Mesenchymal stem cell (in vitro differentiated cells and primary cell): ENCODE measurements around the gene RAB3C.

ENCODE experiments used
- DNase-seq: peaks from one replicate; pipeline ENCODE4 v3.0.0-alpha.2; 2013
- H2AFZ ChIP-seq: one replicate; pipeline ENCODE4 v1.6.1; 2013; ENCODE audit warnings: low read depth, mild to moderate bottlenecking, control low read depth, inconsistent platforms, low read length, moderate library complexity
- H2AK5ac ChIP-seq: 2 replicates; pipeline ENCODE4 v1.6.1; 2013; ENCODE audit warnings: low read length, moderate library complexity, mild to moderate bottlenecking, inconsistent platforms; ENCODE audit not compliant: severe bottlenecking
- H2BK120ac ChIP-seq: one replicate; pipeline ENCODE4 v1.6.1; 2013; ENCODE audit warnings: low read depth, mild to moderate bottlenecking, inconsistent platforms, low read length, moderate library complexity
- H2BK12ac ChIP-seq, 2 experiments: one replicate each; pipeline ENCODE4 v1.6.1; 2013; ENCODE audit warnings: inconsistent platforms in 2 of 2, low read length in 2 of 2, mild to moderate bottlenecking in 2 of 2, moderate library complexity in 2 of 2, control low read depth in 1 of 2
- H2BK15ac ChIP-seq: one replicate; pipeline ENCODE4 v1.6.1; 2013; ENCODE audit warnings: mild to moderate bottlenecking, low read depth, inconsistent platforms; ENCODE audit not compliant: poor library complexity, severe bottlenecking
- H2BK5ac ChIP-seq: 2 replicates; pipeline ENCODE4 v1.6.1; 2013; ENCODE audit warnings: low read depth, mild to moderate bottlenecking, low read length, control low read depth, inconsistent platforms; ENCODE audit not compliant: poor library complexity, severe bottlenecking
- H3K14ac ChIP-seq, 2 experiments: one replicate each; pipeline ENCODE4 v1.6.1; 2013; ENCODE audit warnings: inconsistent platforms in 2 of 2, low read length in 2 of 2, control low read depth in 1 of 2, mild to moderate bottlenecking in 1 of 2, moderate library complexity in 1 of 2
- H3K18ac ChIP-seq, 2 experiments: one replicate each; pipeline ENCODE4 v1.6.1; 2013; ENCODE audit warnings: inconsistent platforms in 2 of 2, low read length in 2 of 2, control low read depth in 1 of 2, low read depth in 1 of 2, mild to moderate bottlenecking in 1 of 2
- H3K23ac ChIP-seq, 2 experiments: one replicate each; pipeline ENCODE4 v1.6.1; 2013; ENCODE audit warnings: inconsistent platforms in 2 of 2, low read length in 2 of 2, mild to moderate bottlenecking in 2 of 2, moderate library complexity in 2 of 2, control low read depth in 1 of 2
- H3K27ac ChIP-seq: 2 replicates; pipeline ENCODE4 v1.5.1; 2013; ENCODE audit warnings: mild to moderate bottlenecking, moderate library complexity, low read length, control low read depth, inconsistent platforms; ENCODE audit not compliant: poor library complexity, severe bottlenecking
- H3K27me3 ChIP-seq, 2 experiments: 2 replicates each; pipeline versions ENCODE4 v1.6.1 to v1.7.0; 2013; ENCODE audit warnings: low read length in 2 of 2, mild to moderate bottlenecking in 2 of 2, moderate library complexity in 2 of 2, control low read depth in 1 of 2, inconsistent platforms in 1 of 2; ENCODE audit not compliant: control insufficient read depth in 1 of 2, insufficient read depth in 1 of 2
- H3K36me3 ChIP-seq, 2 experiments: 2 replicates each; pipeline versions ENCODE4 v1.6.1 to v1.7.0; 2013; ENCODE audit warnings: low read length in 2 of 2, control low read depth in 1 of 2, inconsistent platforms in 1 of 2, low read depth in 1 of 2, mild to moderate bottlenecking in 1 of 2; ENCODE audit not compliant: insufficient read depth in 2 of 2, control insufficient read depth in 1 of 2
- H3K4ac ChIP-seq, 2 experiments: one replicate each; pipeline ENCODE4 v1.6.1; 2013; ENCODE audit warnings: inconsistent platforms in 2 of 2, low read length in 2 of 2, mild to moderate bottlenecking in 2 of 2, moderate library complexity in 2 of 2, control low read depth in 1 of 2, low read depth in 1 of 2
- H3K4me1 ChIP-seq: 2 replicates; pipeline ENCODE4 v1.6.1; 2013; ENCODE audit warnings: low read depth, low read length, control low read depth; ENCODE audit not compliant: control insufficient read depth, insufficient read depth
- H3K4me2 ChIP-seq: 2 replicates; pipeline ENCODE4 v1.6.1; 2013; ENCODE audit warnings: low read length, mild to moderate bottlenecking, inconsistent platforms; ENCODE audit not compliant: poor library complexity, severe bottlenecking
- H3K4me3 ChIP-seq, 2 experiments: 2 replicates each; pipeline versions ENCODE4 v1.5.1 to v1.7.0; 2013; ENCODE audit warnings: low read length in 2 of 2, mild to moderate bottlenecking in 2 of 2, control low read depth in 1 of 2, low read depth in 1 of 2; ENCODE audit not compliant: insufficient read depth in 1 of 2
- H3K79me1 ChIP-seq: replicated peaks from 2 replicates; pipeline ENCODE4 v1.6.1; 2013; ENCODE audit warnings: mild to moderate bottlenecking, control low read depth, low read length, inconsistent platforms; ENCODE audit not compliant: poor library complexity, severe bottlenecking
- H3K9ac ChIP-seq: 2 replicates; pipeline ENCODE4 v1.7.0; 2013; ENCODE audit warnings: mild to moderate bottlenecking, low read length, moderate library complexity
- H3K9me3 ChIP-seq: 2 replicates; pipeline ENCODE4 v1.7.0; 2013; ENCODE audit warnings: mild to moderate bottlenecking, low read length; ENCODE audit not compliant: control insufficient read depth
- H4K8ac ChIP-seq: one replicate; pipeline ENCODE4 v1.6.1; 2013; ENCODE audit warnings: inconsistent platforms, mild to moderate bottlenecking, low read length, moderate library complexity
- H4K91ac ChIP-seq: one replicate; pipeline ENCODE4 v1.6.1; 2013; ENCODE audit warnings: mild to moderate bottlenecking, low read length, inconsistent platforms
- WGBS: methylation state at CpG from one replicate; pipeline ENCODE4 v1.1.7; 2013; ENCODE audit warnings: mixed read lengths; 5-methylcytosine and 5-hydroxymethylcytosine counted together

The RAB3C gene

DNA sequence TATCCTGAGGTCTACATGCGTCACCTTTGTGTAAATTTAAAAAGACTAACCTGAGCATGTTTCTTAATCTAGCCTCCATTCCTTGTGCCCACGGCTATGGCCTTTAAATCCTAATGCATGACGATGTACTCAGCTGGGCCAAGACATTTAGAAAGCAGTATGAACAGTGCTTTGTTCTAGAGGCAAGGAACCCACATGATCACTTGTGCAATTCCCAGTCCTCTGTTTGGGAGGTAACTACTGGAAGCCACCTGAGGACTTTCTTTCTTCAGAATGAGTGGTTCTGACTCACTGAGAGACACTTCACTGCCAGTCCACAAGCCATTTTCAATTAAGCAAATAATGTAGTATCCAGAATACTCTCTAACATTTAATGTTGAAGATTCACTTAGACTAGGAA lies 181.3 kb downstream of the RAB3C start:
- Histone ChIP-seq H3K4me2 (no peak overlapping the region), H2BK120ac (no peak overlapping the region), H3K36me3 (no peaks in the 10 kb centered on the region), H4K8ac (no peak overlapping the region), H4K91ac (no peak overlapping the region), H3K9ac (no peak overlapping the region), H3K9me3 (no peaks in the 10 kb centered on the region), H3K4me3 (no peak overlapping the region), H2BK12ac (no peak overlapping the region), H3K4ac (no peak overlapping the region), H2BK15ac (no peak overlapping the region), H3K27ac (no peak overlapping the region), H3K4me1 (no peaks in the 10 kb centered on the region), H3K79me1 (no peaks in the 10 kb centered on the region), H2AFZ (no peak overlapping the region), H3K18ac (no peak overlapping the region), H2AK5ac (no peak overlapping the region), H3K23ac (no peak overlapping the region), H2BK5ac (no peak overlapping the region), H3K14ac (no peak overlapping the region), H3K27me3 (peaks cover 0 to 8% of the 10 kb centered on the region in 2 experiments)
- no peak for DNase-seq
- WGBS, result 91% methylated on average over 3 of the region's 3 CpGs

DNA sequence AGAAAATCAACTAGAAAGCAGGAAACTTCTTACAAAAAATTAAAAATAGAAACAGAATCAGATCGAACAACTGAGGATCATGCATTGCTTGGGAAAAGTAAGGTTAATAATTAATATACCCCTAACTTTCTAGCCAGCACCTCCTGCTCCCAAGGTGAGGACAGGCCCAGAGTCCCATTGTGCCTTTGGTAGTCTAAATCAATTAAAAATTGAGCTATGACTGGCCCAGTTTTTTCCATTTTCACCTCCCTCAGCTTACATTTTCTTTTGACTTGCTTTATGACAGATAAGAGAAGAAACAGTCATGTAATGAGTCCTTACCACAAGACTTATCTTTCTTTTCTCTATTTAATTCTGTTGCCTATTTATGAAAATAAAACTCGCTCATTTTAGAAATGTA lies 182.2 kb downstream of the RAB3C start:
- Histone ChIP-seq H3K23ac (no peak overlapping the region), H3K18ac (no peak overlapping the region), H2AK5ac (no peak overlapping the region), H3K4me3 (no peak overlapping the region), H3K27me3 (peaks cover 0 to 8% of the 10 kb centered on the region in 2 experiments), H3K9ac (no peak overlapping the region), H2BK120ac (no peak overlapping the region), H3K79me1 (no peaks in the 10 kb centered on the region), H3K4me2 (no peak overlapping the region), H2BK15ac (no peak overlapping the region), H3K9me3 (no peaks in the 10 kb centered on the region), H2AFZ (no peak overlapping the region), H4K8ac (no peak overlapping the region), H2BK12ac (no peak overlapping the region), H2BK5ac (no peak overlapping the region), H3K14ac (no peak overlapping the region), H3K4me1 (no peaks in the 10 kb centered on the region), H3K36me3 (no peaks in the 10 kb centered on the region), H3K4ac (no peak overlapping the region), H3K27ac (no peak overlapping the region), H4K91ac (no peak overlapping the region)
- no peak for DNase-seq
- WGBS, result 92% methylated on average over 1 of the region's 2 CpGs

DNA sequence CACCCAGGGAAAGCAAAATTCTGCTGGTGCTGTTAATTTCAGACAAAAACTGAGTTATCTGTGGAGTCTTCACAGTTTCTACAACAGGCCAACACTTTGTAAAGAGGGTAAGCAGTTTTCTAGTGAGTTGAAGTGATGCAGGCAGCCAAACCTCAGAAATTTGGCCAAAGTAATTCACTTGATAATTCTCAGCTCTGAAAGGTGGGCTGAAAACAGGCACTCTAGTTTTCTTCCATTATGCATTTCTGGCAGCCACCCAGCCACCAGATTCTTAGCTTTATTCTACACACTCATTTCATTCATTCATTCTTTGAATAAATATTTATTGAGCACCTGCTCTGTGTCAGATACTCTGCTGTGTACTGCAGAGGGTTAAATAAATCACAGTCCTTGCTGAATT lies 184.2 kb downstream of the RAB3C start:
- Histone ChIP-seq H2BK5ac (no peak overlapping the region), H3K79me1 (no peaks in the 10 kb centered on the region), H3K27me3 (peaks cover 4 to 10% of the 10 kb centered on the region in 2 experiments), H4K8ac (no peak overlapping the region), H3K4me3 (no peak overlapping the region), H3K36me3 (no peaks in the 10 kb centered on the region), H2BK120ac (no peak overlapping the region), H2AK5ac (no peak overlapping the region), H2AFZ (no peak overlapping the region), H3K9me3 (no peaks in the 10 kb centered on the region), H3K4me1 (no peaks in the 10 kb centered on the region), H3K14ac (no peak overlapping the region), H3K27ac (no peak overlapping the region), H2BK12ac (no peak overlapping the region), H2BK15ac (no peak overlapping the region), H3K23ac (no peak overlapping the region), H3K4ac (no peak overlapping the region), H3K18ac (no peak overlapping the region), H4K91ac (no peak overlapping the region), H3K4me2 (no peak overlapping the region), H3K9ac (no peak overlapping the region)
- no peak for DNase-seq

DNA sequence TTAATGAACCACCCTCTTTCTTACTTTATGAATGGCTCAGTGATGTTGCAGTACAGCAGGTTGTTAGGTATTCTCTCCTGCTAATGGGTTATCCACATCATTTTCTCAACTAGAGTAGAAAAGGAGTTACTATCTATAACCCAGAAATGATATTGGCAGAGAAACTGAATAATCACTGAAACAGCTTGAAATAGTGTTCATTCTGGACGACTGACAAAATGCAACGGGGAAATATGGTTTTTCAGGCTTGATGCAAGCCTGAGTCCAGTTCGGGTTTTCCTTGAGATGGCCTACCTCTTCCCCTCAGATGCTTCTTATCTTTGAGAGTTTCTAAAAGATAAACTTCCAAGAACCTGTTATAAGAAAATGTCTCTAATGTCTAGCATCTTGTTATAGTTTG lies 187.3 kb downstream of the RAB3C start:
- Histone ChIP-seq H3K79me1 (no peaks in the 10 kb centered on the region), H3K9me3 (no peaks in the 10 kb centered on the region), H3K9ac (no peak overlapping the region), H3K27me3 (peaks cover 17 to 24% of the 10 kb centered on the region in 2 experiments), H2BK12ac (no peak overlapping the region), H2BK120ac (no peak overlapping the region), H2BK15ac (no peak overlapping the region), H3K4me2 (no peak overlapping the region), H2AFZ (no peak overlapping the region), H3K4me1 (no peaks in the 10 kb centered on the region), H2BK5ac (no peak overlapping the region), H4K8ac (no peak overlapping the region), H3K14ac (no peak overlapping the region), H2AK5ac (no peak overlapping the region), H3K4me3 (no peak overlapping the region), H3K18ac (no peak overlapping the region), H3K27ac (no peak overlapping the region), H3K4ac (no peak overlapping the region), H4K91ac (no peak overlapping the region), H3K23ac (no peak overlapping the region), H3K36me3 (no peaks in the 10 kb centered on the region)
- WGBS, result 78% methylated on average over 3 of the region's 3 CpGs
- DNase-seq, result no peak
